Kidney tubule cell (primary cell): ENCODE data around the gene MORN5.

Experiments used
- DNase-seq: peaks from one replicate; pipeline ENCODE4 v3.0.0-alpha.2; 2018; ENCODE audit warnings: low spot score

MORN5 gene

DNA sequence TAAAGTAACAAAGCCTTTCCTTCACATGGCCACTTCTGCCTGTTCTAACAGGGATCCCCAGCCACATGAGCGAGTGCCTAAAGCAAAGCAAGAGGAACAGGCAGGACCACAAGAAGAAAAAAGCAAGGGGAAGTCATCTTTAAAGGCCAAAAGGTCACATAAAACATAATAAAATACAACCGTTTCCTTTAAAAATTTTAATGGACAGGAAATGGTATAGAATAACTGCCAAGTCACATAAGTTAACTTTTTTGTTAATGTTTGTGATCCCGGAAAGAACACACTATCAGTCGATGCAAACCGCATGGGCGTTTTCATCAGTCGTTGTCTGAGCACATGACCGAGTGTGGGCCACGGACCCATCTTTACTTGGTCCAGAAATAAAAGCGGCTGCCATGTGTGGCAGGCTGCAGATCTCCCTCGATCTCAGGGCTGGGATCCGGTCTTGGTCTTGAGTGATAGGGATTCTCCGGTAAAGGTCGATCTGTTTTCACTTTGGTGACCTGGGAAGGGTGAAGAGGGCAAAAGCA, 15.8 kb upstream of the MORN5 start:
- DNase-seq, result no peak

DNA sequence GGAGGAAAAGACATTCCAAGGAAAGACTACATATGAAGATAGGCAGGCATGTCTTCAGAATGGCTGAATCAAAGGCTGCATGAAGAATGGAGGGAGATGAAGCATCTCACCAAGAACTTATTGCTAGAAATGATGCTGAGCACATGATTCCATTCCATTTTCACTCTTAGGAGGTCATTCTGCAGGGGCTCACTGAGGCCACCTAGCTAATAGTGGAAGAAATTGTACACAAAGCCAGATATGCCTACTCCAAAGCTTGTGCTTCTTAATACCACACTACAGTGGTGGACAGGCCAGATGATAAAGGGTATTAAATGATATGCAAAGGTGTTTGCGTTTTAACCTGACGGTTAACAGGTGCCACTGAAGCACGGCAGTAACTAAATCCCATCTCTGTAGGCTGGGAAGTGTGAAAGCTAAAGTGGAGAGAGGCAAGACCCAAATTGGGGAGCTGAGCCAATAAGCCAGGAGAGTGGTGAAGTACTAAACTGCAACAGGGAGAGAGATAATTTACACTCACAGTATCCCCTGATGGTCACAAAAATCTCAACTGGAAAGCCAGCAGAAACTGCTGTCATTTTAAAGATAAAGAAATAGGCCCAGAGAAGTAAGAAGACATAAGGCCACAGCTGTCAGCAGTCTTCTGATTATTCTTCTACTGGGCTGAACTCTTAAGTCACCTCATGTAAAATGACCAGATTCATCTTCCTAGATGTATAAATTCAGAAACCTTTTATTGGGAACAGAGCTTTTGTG, 14.7 kb upstream of the MORN5 start:
- DNase-seq, result no peak

DNA sequence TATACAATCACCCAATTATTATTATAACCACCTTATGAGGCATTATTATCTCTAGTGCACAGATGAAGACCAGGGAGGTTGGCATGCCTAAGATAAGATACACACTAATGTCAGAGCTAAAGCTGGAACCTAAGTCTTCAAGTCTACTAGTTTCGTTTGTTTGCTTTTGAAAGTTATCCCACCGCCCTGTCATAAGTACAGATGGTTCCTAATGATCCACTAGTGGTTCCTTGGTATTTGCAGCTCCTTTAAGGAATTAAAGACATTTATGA, 14.2 kb upstream of the MORN5 start:
- DNase-seq, result no peak

DNA sequence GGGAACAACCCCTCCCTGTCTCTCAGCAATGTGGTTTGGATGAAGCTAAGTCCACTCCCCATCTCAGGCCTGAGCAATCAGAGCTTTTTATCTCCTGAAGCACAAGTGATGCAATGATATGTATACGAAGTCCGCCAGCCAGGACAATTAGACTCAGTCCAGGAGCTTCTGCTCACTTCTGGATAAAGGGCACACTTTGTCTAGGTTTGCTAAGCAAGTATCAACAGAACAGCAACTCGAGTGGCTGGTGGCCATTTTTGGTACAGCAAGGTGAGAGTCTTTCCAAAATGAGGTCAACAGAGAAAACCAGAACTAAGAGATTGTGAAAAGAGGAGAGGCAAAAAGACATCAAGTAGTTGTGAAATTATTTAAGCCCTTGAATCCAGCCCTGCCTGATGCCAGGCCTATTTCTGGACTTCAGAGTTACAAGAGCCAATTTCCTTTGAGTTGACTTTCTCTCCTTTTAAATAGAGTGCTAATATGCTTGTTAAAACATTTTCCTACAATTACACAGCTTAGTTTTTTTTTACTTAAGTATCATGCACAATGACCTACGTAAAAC, 8.4 kb upstream of the MORN5 start:
- no peak for DNase-seq

DNA sequence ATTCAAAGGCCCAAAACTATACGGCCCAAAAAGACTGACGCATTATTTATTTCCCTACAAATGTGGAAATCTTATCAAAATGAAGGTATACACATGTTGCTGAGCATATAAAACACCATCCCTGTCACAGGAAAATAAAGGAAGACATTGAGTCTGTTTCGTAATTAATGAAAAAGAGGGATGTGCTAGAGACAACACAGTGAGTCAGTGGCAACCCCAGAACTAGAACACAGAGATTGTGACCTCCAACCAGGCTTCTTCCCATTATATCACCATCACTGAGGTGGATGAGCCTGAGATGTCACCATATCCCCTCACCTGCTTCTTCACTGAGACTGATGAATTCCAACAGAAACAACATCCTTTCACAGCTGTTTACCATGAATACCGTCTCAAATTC, 3.9 kb upstream of the MORN5 start:
- no peak for DNase-seq

DNA sequence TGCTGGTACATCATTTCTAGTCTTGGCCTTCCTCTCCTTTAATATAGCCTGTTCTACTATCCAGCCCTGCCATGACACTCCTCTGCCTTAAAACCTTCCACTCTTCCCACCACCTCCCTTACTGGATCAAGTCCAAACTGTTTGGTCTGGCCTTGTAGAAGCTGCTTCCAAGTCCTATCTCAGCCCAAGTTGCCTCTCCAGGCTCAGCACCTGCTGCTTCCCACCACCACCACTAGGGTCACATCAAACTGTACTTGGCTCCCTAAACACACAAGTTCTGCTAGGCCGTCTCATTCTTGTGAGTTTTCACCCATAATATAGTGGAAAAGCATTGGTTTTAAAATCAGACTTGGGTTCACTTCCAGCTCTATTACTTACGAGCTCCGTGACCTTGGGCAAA, 1.5 kb upstream of the MORN5 start:
- DNase-seq, result peak; percentile 59

DNA sequence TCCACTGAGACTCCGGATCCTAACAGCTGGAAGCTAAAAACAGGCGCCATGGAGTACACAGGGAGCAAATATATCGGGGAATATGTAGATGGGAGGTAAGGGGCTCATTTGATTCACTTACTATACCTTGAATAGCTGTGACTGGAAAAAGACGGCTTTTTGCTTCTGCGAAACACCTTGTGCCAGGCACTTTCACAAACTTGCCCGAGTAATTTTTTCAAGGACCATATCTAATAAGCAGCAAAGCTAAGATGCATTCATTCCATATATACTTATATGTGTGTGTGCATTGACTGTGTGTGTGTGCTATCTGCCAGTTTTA, 178 bp downstream of the MORN5 start:
- DNase-seq, result no peak

DNA sequence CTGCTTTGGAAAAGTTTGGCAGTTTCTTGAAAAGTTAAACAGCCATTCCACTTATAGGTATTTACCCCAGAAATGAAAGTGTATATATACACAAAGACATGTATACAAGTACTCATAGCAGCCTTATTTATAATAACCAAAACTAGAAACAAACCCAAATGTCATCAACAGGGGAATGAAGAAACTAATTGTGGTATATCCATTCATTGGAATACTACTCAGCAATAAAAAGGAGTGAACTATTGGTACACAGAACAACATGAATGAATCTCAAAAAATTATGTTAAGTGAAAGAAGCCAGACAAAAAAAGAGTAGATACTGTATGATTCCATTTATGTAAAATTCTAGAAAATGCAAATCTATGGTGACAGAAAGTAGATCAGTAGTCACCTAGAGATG, 2.7 kb downstream of the MORN5 start:
- no peak for DNase-seq

DNA sequence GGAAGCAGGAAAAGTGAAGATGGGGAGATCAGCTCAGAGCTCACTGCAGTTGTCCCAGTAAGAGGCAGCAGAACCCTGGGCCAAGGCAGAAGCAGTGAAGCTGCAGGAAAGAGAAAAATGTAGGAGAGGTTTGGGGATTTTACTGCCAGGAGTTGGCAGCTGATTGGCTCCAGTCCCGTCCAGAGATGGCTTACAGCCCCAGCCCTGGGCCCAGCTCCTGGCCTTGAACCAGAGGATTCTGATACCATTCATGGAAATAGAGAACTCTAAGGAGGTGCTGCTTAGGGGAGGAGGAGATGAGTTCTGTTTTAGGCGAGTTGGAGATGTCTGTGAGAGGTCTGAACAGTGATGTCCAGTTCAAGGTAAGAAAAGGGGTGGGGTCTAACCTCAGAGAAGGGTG, 4.6 kb downstream of the MORN5 start:
- DNase-seq, result no peak

DNA sequence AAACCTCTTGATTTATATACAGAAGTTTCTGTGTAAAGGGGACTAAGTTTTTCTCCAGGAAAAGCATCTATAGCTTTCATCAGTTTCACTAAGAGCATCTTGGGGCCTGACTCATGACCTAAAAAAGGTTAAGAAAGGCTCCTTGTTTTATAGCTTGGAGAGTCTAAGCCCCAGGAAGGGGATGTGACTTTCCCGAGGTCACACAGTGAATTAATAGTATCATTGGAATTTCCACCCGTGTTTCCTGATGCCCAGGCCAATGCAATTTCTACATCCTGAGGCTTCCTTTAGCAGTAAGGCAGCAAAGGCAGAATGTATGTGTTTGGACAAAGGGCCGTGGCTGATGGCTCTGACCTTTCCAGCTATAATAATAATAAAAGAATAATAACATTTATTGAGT, 8.6 kb downstream of the MORN5 start:
- peak; percentile 50 for DNase-seq

DNA sequence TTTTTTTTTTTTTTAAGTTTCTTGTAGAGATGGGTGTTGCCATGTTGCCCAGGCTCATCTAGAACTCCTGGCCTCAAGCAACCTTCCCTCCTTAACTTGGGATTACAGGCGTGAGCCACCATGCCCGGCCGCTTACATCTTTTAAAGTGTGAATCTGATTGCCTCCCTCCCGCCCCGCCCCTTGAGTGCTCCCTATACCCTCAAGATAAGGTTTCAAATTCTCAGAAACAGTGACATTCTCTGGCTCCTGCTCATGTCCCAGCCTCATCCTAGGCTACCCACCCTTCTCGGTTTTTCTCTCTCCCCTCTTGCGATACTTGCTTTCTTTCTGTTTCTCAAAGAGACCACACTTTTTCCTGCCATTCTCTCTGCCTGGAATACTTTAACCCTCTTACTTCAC, 12.4 kb downstream of the MORN5 start:
- DNase-seq, result no peak

DNA sequence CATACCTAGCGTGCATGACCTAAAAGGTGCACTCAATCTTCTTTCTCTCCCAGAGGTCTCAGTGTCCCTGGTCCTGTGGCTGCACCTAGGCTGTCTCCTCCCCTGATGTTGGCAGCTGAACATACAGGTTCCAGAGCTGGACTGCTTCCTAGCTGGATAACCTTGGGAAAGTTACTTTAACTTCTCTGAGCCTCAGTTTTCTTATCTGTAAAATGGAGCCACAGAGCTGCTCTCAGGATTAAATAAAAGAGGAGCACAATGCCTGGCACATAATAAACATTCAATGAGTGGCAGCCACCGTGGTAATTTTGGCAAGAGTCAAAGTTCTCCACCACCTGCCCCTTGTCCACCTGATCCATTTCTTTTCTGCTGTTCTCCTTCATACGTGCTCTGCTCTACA, 14.0 kb downstream of the MORN5 start:
- DNase-seq, result no peak

DNA sequence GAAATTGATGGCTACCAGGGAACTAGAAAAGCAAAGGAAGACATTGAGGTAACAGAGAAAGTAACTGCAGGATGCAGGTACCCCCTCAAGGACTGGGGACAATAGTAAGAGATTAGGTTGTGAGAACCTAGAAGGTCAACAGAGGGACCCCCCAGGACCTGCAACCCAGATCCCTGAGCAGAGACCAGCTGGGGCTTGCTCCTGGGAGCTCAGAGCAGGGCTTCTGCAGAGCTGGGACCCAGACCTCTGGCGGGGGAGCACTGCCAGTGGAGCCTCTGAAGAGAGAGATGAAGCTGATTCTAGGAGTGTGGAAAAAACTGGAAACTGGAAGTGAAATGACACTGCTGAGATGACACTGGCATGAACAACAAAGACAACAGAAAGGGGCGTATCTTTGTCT, 17.2 kb downstream of the MORN5 start:
- DNase-seq, result no peak

DNA sequence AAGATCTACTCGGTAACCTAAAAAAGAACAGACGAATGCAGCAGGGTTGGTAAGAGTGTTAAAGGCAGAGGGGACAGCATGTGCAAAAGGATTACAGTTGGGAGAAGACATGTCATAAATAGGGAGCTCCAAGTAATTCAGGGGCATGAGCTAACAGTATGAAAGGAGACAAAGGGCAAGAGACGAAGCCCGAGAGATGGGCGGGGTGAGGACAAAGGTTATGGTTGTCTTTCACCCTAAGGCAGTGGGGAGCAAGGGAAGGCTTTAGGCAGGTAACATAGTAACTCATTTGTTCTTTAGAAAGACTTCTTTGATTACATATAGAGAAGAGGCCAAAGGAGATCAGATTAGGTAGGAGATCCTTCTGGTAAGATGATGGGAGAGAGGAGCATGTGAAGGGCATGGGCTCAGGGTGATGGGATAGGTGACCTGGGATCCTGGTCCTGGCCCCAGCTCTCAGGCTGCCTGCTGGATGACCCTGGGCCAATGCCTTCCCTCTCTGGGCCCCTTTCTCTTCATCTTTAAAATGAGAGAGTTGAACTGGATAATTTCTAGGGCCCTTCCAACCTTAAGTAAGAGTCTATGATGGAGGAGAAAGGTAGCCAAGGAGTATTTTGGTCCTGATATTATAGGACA, 19.5 kb downstream of the MORN5 start:
- DNase-seq, result no peak

DNA sequence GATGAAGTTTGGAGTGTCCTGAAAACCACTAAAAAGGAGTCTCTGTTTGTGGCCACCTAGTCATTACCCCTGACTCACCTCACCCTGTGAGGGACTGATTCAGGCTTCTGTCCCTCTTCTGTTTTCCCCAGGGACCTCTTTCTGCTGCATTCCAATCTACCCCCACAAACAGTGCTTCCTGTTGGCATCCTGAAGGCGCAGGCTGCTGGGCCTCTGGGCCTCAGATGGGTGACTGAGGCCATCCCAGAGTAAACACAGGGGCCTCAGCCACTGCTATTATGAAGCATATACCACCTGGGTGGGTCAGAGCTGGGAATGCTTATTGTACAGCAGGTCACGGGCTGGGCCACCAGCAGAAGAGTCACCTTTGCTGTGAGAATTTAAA, 20.0 kb downstream of the MORN5 start:
- DNase-seq, result peak; percentile 78

DNA sequence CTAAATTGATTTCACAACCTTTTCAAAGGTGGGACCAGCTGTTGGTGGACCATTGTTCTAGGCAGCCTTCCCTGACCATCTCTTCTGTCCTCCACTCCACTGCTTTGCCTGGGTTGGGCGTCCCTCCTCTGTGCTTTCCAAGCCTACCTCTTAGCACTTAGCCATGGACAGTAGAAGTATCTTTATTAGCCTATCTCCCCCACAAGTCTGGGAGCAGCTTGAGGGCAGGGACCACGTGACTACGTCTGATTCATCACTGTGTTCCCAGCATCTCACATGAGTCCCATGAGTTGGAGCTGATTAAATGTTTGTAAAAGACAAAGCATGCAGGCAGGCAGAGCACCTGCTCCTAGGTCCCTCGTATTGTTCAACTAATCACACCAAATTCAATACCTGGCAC, 20.9 kb downstream of the MORN5 start:
- DNase-seq, result peak; percentile 57

DNA sequence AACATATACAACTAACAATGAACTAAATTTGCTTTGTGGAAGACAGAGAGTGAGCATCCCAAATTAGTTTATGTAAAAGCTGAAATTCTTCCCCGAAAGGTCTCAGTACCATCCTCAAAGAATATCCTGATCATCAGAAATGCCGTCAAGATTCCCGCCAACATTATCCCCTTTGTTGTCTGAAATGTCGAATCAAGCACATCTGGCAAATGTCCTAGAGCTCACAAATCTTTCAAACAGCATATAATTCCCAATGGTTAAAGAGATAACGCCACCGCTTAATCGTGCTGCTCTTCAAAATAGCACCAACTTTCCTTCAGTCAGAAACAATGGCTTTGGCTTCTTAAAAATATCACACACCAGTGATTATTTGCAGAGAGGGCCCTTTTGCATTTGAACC, 23.8 kb downstream of the MORN5 start:
- DNase-seq, result no peak

DNA sequence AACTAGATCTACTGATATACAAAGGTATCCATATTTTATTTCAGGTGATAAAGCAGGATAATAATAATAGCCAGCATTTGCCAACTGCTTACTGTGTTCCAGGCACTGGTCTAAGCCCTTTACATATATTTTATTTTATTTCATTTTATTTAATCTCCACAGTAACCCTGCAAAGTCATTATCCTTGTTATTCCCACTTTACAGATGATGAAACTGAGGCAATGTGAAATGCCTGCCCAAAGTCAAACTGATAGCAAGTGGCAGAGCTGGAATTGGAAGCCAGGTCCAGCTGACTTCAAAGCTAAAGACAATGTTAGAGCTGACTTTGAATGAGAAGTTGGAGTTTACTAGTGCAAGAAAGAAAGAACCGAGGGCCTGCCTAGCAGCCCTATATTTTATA, 24.8 kb downstream of the MORN5 start:
- no peak for DNase-seq

DNA sequence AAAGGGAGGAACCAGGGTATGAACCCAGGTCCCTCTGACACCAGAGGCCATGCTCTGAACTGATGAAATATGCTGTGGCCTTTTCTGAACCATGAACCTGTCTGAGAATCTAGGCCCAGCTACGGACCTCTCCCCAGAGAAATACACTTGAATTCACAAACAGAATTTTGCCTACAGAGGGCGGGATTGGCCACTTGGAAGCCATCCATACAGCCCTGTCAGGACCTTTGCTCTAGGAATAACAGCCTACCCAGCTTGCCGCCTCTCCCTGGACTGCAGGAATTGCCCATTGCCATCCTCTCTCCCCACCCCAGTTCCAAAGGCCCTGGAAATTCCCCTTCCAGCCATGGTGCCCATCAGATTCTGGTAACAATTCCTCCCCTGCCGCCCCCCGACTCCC, 26.6 kb downstream of the MORN5 start:
- no peak for DNase-seq

DNA sequence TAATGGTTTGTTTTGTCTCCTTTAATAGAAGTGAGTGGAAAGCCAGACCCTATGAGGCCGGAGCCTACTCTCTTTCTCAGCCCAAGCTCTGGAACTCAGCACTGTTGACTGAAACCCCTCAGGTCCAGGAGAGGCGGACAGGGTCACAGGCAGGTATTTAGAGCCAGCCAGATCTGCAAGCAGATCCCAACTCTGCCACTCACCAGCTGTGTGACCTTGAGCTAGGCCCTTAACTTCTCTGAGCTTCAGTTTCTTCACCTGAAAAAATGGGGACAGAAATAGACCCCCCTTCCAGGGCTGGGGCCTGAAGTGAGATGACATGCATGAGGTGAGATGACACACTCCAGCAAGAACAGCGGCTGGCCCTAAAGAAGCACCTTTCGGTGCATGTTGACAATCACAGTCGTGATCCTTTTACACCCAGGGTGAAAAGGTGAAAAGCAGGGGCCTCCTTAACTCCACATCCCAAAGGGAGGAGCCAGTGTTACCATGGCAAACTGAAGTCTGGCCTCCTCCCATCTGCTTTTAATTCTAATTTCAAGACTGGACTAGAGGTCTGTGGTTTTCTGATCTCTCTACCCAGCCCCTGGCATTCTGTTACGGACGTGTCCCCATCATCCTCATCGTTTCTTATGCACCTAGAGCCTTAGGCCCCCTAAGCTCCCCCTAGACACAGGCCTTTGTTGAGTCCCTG, 27.2 kb downstream of the MORN5 start:
- DNase-seq, result no peak

DNA sequence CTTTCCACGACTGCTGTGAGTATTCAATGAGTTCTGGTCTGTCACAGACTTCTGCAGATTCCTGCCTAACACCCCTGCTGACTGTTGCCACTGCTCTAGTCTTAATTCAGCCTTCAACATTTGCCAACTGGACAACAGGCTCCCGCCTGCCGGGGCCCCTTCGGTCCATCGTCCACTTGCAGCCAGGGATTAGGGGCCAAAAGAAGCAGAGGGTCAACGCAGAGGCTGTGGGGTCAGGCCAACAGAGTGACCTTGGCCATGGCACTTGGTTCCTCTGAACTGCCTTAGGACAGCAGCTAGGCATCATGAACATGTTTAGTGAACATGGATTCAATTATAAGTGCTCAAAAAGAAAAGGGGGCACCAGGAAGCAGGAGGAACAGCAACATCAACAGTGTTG, 28.7 kb downstream of the MORN5 start:
- no peak for DNase-seq

DNA sequence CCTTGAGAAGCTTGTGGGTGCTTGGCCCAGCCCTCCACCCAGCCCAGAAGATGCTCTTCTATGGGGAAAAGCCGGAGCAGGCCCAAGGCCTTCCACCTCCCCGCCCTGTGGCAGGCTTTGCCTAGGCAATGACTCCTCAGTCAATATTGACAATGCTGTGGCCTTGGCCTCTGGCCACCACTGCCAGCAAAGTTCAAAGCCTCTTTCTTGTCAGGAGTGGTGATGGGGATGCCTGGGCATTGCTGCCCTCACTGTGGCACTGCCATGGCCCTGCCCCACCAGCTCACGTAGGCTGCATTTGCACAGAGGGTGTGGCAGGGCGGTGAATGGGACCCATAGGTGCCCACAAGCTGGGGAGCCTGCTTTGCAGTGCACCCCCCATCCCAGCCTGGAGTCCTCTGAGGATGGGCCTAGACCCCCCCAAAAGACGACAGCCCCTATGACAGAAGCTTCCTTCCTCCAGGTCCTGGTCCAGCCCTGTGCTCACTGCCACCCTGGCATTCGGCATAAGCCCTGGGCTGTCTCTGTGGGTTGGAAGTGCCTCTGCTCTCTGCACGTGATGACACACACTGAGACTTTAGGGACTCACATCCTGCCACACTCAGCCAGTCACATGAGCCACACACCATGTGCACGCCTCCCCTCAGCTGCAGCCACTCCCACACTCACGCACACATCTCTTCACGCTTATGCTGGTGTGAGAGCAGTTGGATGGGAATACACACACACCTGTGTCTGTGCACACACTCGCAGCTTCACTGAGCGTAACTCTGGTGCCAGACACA, 31.1 kb downstream of the MORN5 start:
- peak; percentile 56 for DNase-seq

DNA sequence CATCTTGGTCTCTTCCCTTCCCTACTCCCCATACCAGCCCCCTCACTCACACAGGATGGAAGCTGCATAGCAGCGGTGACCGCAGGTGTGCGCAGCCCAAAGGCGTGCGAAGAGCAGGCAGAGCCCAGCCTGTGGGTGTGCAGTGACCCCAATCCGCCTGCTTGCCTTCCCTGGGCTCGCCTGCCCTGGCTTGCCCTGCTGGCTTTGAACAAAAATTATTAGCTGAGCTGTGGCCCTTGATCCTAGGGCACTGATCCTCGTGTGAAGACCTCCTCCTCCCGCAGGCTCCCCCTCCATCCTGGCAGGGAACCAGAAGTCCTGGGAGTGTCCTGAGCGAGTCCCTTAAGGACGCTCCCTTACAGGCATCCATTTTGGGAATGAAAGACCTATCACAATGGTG, 31.9 kb downstream of the MORN5 start:
- DNase-seq, result peak; percentile 19
